HG03571 (cell line): ENCODE measurements around the gene CEBPA.
"Not testable (repeated sequence)": the region's sequence is repeated elsewhere in the genome, so short reads cannot be mapped to it uniquely, and the experiment has no call there.

ENCODE experiments used
- ATAC-seq: cut with Tn5 transposase; IDR thresholded peaks from one replicate; pipeline ENCODE4 v1.9.1; 2021; ENCODE audit not compliant: unreplicated experiment

Gene CEBPA

DNA sequence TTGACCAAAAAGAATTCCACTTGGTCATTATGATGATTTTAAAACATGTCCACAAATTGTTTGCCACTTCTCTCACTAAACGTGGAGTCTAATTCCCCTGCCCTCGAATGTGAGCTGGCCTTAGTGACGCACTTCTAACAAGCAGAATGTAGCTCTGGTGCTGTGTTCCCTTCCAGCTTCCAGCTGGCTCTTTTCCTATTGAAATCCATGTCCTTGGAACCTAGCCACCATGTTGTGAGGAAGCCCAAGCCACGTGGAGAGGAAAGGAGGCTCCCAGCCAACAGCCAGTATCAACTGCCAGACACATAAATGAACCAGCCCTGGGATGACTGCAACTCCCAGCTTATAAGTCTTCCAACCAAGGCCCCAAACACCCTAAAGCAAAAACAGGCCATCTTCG is 23.6 kb upstream of the CEBPA start:
- ATAC-seq: no peak

- ATAC-seq: no peak
Measured at GRCh38 chr19:33324628-33325027, 22.3 kb upstream of the CEBPA start.

GRCh38 chr19:33323093-33323820 is 20.9 kb upstream of the CEBPA start:
- ATAC-seq: no peak

- ATAC-seq: no peak
Measured at GRCh38 chr19:33320636-33321035, 18.3 kb upstream of the CEBPA start.

GRCh38 chr19:33317991-33318390 is 15.7 kb upstream of the CEBPA start:
- not testable (repeated sequence) for ATAC-seq

DNA sequence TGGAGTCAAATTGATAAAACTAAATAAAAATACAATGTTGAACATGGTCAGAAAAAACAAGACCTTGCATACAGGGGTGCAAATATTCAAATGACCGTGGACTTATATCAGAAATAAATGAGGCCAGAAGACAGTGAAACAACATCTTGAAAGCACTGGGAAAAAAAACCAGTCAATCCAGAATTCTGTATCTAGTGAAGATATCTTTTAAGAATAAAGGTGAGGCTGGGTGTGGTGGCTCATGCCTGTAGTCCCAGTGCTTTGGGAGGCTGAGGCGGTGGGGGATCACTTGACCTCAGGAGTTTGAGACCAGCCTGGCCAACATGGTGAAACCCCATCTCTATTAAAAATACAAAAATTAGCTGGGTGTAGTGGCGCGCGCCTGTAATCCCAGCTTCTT is 15.2 kb upstream of the CEBPA start:
- ATAC-seq: no peak

- no peak for ATAC-seq
Measured at GRCh38 chr19:33316541-33317264, 14.4 kb upstream of the CEBPA start.

- ATAC-seq: not testable (repeated sequence)
Measured at GRCh38 chr19:33312808-33313207, 10.5 kb upstream of the CEBPA start.

DNA sequence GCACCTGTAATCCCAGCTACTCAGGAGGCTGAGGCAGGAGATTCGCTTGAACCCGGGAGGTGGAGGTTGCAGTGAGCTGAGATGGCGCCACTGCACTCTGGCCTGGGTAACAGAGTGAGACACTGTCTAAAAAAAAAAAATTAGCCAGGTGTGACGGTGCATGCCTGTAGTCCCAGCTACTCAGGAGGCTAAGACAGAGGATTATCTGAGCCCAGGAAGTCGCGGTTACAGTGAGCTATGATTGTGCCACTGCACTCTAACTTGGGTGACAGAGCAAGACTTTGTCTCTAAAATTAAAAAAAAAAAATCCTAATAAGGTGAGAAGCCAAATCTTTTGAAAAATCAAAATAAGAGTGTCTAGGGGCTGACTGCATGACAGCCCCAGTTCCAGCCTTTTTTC is 9.7 kb upstream of the CEBPA start:
- ATAC-seq: no peak

GRCh38 chr19:33311326-33311682 is 9.0 kb upstream of the CEBPA start:
- ATAC-seq: no peak

GRCh38 chr19:33310606-33311325 is 8.4 kb upstream of the CEBPA start:
- ATAC-seq: no peak

- no peak for ATAC-seq
Measured at GRCh38 chr19:33309826-33310225, 7.5 kb upstream of the CEBPA start.

DNA sequence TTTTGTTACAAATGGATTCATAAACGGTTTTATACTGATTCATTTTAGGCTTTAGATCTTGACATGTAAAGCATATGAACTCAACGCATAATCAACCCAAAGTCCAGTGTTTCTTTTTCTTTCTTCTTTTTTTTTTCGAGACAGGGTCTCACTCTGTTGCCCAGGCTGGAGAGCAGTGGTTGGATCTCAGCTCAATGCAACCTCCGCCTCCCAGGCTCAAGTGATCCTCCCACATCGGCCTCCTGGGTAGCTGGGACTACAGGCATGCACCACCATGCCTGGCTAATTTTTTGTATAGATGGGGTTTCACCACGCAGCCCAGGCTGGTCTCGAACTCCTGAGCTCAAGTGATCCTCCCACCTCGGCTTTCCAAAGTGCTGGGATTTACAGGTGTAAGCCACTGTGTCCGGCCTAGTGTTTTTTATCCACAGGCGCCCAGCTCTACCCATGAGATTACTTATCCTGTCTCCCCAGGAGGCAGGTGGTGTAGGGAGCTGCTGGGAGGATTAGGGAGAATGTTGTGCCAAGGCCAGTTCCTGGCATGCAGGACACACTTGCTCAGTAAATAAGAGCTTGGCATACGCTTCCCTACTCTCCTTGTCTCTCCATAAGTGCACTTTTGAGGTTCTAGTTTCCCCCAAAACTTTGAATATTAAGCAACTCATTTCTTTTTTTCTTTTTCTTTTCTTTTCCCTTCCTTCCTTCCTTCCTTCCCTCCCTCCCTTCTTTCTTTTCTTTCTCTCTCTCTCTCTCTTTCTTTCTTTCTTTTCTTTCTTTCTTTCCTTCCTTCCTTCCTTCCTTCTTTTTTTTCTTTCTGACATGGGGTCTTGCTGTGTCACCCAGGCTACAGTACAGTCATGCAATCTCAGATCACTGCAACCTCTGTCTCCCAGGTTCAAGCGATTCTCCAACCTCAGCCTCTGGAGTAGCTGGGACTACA is 4.8 kb upstream of the CEBPA start:
- no peak for ATAC-seq

GRCh38 chr19:33306191-33306590 is 3.9 kb upstream of the CEBPA start:
- no peak for ATAC-seq

- ATAC-seq: no peak
Measured at GRCh38 chr19:33304760-33305647, 2.7 kb upstream of the CEBPA start.

- ATAC-seq: no peak
Measured at GRCh38 chr19:33304371-33304759, 2.0 kb upstream of the CEBPA start.

GRCh38 chr19:33303791-33304345 is 1.5 kb upstream of the CEBPA start:
- no peak for ATAC-seq

DNA sequence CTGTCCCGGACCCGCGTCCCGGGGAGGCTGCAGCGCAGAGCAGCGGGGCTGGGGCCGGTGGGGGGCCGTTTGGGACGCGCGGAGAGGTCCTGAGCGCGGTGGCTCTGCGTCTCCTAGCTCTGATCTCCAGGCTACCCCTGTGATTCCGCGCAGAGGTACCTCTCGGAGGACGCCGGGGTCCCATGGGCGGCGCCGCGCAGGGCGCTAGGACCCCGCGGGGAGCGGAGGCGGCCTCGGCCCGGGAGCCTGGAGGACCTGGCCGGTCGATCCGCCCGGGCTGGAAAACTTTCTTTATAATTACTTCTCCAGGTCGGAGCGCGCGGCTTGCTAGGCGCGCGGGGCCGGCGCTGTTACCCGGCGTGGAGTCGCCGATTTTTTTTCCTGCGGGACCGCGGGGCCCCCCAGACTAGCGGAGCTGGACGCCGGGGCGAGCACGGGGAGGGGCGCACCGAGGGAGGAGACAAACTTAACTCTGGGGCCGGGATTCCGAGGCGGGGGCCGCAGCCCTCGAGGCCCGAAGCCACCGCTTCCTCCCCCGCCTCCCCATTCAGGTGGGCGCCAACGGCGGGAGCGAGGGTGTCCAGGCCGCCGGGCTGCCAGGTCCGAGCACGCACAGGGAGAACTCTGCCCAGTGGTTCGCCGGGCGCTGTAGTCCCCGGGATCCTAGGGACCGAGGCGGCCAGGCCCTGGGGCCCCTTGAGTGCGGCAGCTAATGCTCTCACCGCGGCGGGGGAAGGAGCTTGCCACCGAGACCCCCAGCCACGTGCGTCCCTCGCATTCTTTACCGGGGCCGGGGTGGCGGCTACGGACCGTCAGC is 848 bp upstream of the CEBPA start:
- ATAC-seq: no peak

- no peak for ATAC-seq
Measured at GRCh38 chr19:33301900-33302174, 497 bp downstream of the CEBPA start.
